Ascending aorta (tissue), 2 donors: ENCODE data around the gene FOXK2. TPM values are rescaled to one million over a fixed set of nuclear protein-coding genes. Genes with fewer than 3 reads are reported as not detected.
"Not testable (repeated sequence)": the region's sequence is repeated elsewhere in the genome, so short reads cannot be mapped to it uniquely, and the experiment has no call there.

Experiments used
- DNase-seq, 2 donors: peaks; one replicate each; pipeline ENCODE4 v3.0.0-alpha.2; 2019; ENCODE audit warnings: low spot score in 2 of 2
- H3K27ac ChIP-seq, 2 donors: fragments of 200-600 bp; sonication (generic); one replicate each; pipeline ENCODE4 v1.5.1; 2016 to 2017; ENCODE audit warnings: mild to moderate bottlenecking in 1 of 2
- H3K27me3 ChIP-seq: fragments of 200-600 bp; sonication (generic); one replicate; pipeline ENCODE4 v1.5.1; 2017
- H3K36me3 ChIP-seq, 2 donors: fragments of 200-600 bp; sonication (generic); one replicate each; pipeline ENCODE4 v1.5.1; 2016
- H3K4me1 ChIP-seq, 2 donors: fragments of 200-600 bp; sonication (generic); one replicate each; pipeline ENCODE4 v1.5.1; 2016 to 2017; ENCODE audit warnings: mild to moderate bottlenecking in 1 of 2
- H3K4me3 ChIP-seq, 2 donors: fragments of 200-600 bp; sonication (generic); one replicate each; pipeline ENCODE4 v1.5.1; 2016 to 2017; ENCODE audit warnings: mild to moderate bottlenecking in 1 of 2
- H3K9me3 ChIP-seq, 2 donors: fragments of 200-600 bp; sonication (generic); one replicate each; pipeline ENCODE4 v1.5.1; 2016
- CTCF ChIP-seq, 3 experiments: fragments of 200-600 bp in 2 of 3; fragments of 450-650 bp in 1 of 3; sonication (generic) in 2 of 3; IDR thresholded peaks; one replicate each; pipeline ENCODE4 v1.5.1; 2016 to 2019; ENCODE audit warnings: antibody characterized with exemption in 3 of 3, mild to moderate bottlenecking in 1 of 3, moderate library complexity in 1 of 3
- intact Hi-C: fragments of 100-400 bp; cut with DNase I; formaldehyde crosslinking; loops from one replicate; pipeline ENCODE4 v1.15.1; 2023
- total RNA-seq: library from RNA; depleted of rRNA; stranded (reverse); fragments of >200 nt; gene quantifications from one replicate; pipeline ENCODE4 v1.1.0, GENCODE V29; 2016

FOXK2 gene
- total RNA-seq, 1 donor from 2014 or later: 131 TPM

GRCh38 chr17:82582709-82583108 lies 63.2 kb downstream of the FOXK2 start:
- H3K27ac ChIP-seq: no peak overlapping the region
- no peaks in the 10 kb centered on the region for H3K9me3 ChIP-seq
- intact Hi-C loops: no loop called here
- peaks cover 35 to 46% of the 10 kb centered on the region in 2 donors for H3K36me3 ChIP-seq
- no peak for DNase-seq
- H3K27me3 ChIP-seq: no peaks in the 10 kb centered on the region
- TF ChIP-seq CTCF (IDR thresholded peaks at IDR 0.05): no peak
- no peaks in the 10 kb centered on the region for H3K4me1 ChIP-seq
- no peak overlapping the region for H3K4me3 ChIP-seq

GRCh38 chr17:82583720-82584234 lies 64.2 kb downstream of the FOXK2 start:
- no peaks in the 10 kb centered on the region for H3K9me3 ChIP-seq
- no peaks in the 10 kb centered on the region for H3K27me3 ChIP-seq
- peaks cover 39 to 41% of the 10 kb centered on the region in 2 donors for H3K36me3 ChIP-seq
- no peaks in the 10 kb centered on the region for H3K4me1 ChIP-seq
- DNase-seq: no peak
- H3K27ac ChIP-seq: no peak overlapping the region
- TF ChIP-seq CTCF (IDR thresholded peaks at IDR 0.05): no peak
- intact Hi-C loops: no loop called here
- no peak overlapping the region for H3K4me3 ChIP-seq

GRCh38 chr17:82585935-82586575 lies 66.5 kb downstream of the FOXK2 start:
- intact Hi-C loops, H3K4me1 ChIP-seq, H3K27me3 ChIP-seq, H3K4me3 ChIP-seq, DNase-seq, H3K9me3 ChIP-seq: not testable (repeated sequence)
- H3K27ac ChIP-seq: peak overlapping the region; percentile 14 to 48
- peaks cover 38 to 39% of the 10 kb centered on the region in 2 donors for H3K36me3 ChIP-seq

GRCh38 chr17:82586576-82587233 lies 67.2 kb downstream of the FOXK2 start:
- no peaks in the 10 kb centered on the region for H3K27me3 ChIP-seq
- intact Hi-C loops: no loop called here
- H3K4me1 ChIP-seq: peaks cover 0 to 7% of the 10 kb centered on the region in 2 donors
- H3K4me3 ChIP-seq: no peak overlapping the region
- no peaks in the 10 kb centered on the region for H3K9me3 ChIP-seq
- no peak for DNase-seq
- no peak overlapping the region for H3K27ac ChIP-seq
- TF ChIP-seq CTCF (IDR thresholded peaks at IDR 0.05): no peak
- peaks cover 38 to 39% of the 10 kb centered on the region in 2 donors for H3K36me3 ChIP-seq

- DNase-seq: no peak
- H3K9me3 ChIP-seq: no peaks in the 10 kb centered on the region
- TF ChIP-seq CTCF (IDR thresholded peaks at IDR 0.05): no peak
- H3K27me3 ChIP-seq: no peaks in the 10 kb centered on the region
- peaks cover 0 to 14% of the 10 kb centered on the region in 2 donors for H3K4me1 ChIP-seq
- intact Hi-C loops: no loop called here
- H3K4me3 ChIP-seq: no peak overlapping the region
- no peak overlapping the region for H3K27ac ChIP-seq
- peaks cover 32 to 36% of the 10 kb centered on the region in 2 donors for H3K36me3 ChIP-seq
These were observed 67.9 kb downstream of the FOXK2 start for GRCh38 chr17:82587234-82588086.
